Endothelial cell of umbilical vein (primary cell): Measurements from ENCODE around the gene SENP5. TPM values are rescaled to one million over a fixed set of nuclear protein-coding genes. Genes with fewer than 3 reads are reported as not detected.

Experiments
- BruUV-seq: library from RNA; stranded (reverse); fragments of 400-500 nt; replicated peaks from 2 replicates; lab custom pipeline; 2021; lab: Mats Ljungman, UMichigan
- CTCF ChIA-PET: fragments of 300-600, 350-600 bp; sonication (Branson Sonifier 250); formaldehyde crosslinking; loops from one replicate; lab custom pipeline; 2021; ENCODE audit warnings: antibody characterized with exemption, inconsistent platforms; lab: Charles Lee
- POLR2A ChIA-PET: fragments of 300-600, 350-600 bp; sonication (Branson Sonifier 250); formaldehyde crosslinking; loops from one replicate; lab custom pipeline; 2021; ENCODE audit warnings: antibody characterized with exemption, inconsistent platforms; lab: Charles Lee
- DNase-seq: peaks from one replicate; pipeline ENCODE4 v3.0.0-alpha.2; 2011; ENCODE audit warnings: low read depth, low spot score
- FAIRE-seq: peaks from 2 replicates; lab custom pipeline; 2011; peaks lifted over from hg19 to GRCh38; lab: Jason Lieb, UNC
- H2AFZ ChIP-seq: 2 replicates; pipeline ENCODE4 v1.6.0; 2012; ENCODE audit warnings: low read depth, low read length, control low read depth, inconsistent platforms
- H3K27ac ChIP-seq: 2 replicates; pipeline ENCODE4 v1.5.1; 2011; ENCODE audit warnings: low read depth, mild to moderate bottlenecking, control low read depth, low read length, moderate library complexity; ENCODE audit not compliant: insufficient read depth
- H3K27me3 ChIP-seq, 2 experiments: 2 replicates each; pipeline versions ENCODE4 v1.6.0 to v1.6.1; 2011; ENCODE audit warnings: low read length in 2 of 2, mixed read lengths in 1 of 2; ENCODE audit not compliant: control insufficient read depth in 2 of 2, insufficient read depth in 2 of 2
- H3K36me3 ChIP-seq, 2 experiments: 2 replicates in 1 of 2; 3 replicates in 1 of 2; pipeline ENCODE4 v1.5.1; 2011; ENCODE audit warnings: low read length in 2 of 2, mild to moderate bottlenecking in 1 of 2, moderate library complexity in 1 of 2; ENCODE audit not compliant: control insufficient read depth in 2 of 2, insufficient read depth in 2 of 2; ENCODE audit errors: extremely low read depth in 1 of 2
- H3K4me1 ChIP-seq: 3 replicates; pipeline ENCODE4 v1.5.1; 2011; ENCODE audit warnings: mild to moderate bottlenecking, low read length; ENCODE audit not compliant: control insufficient read depth, insufficient read depth; ENCODE audit errors: extremely low read depth
- H3K4me2 ChIP-seq: 2 replicates; pipeline ENCODE4 v1.6.1; 2011; ENCODE audit warnings: low read length, control low read depth, mixed read lengths; ENCODE audit not compliant: insufficient read depth
- H3K4me3 ChIP-seq, 3 experiments: fragments of 200-600 bp in 1 of 3; sonication (generic), shearing (Covaris generic) in 1 of 3; replicated peaks in 1 of 3; 2 replicates each; pipeline ENCODE4 v1.5.1; 2011 to 2016; ENCODE audit warnings: control low read depth in 3 of 3, low read length in 3 of 3, mild to moderate bottlenecking in 2 of 3, inconsistent platforms in 1 of 3, low read depth in 1 of 3, moderate library complexity in 1 of 3; ENCODE audit not compliant: insufficient read depth in 1 of 3
- H3K79me2 ChIP-seq: 2 replicates; pipeline ENCODE4 v1.6.0; 2012; ENCODE audit warnings: low read length, inconsistent platforms; ENCODE audit not compliant: control insufficient read depth, insufficient read depth
- H3K9ac ChIP-seq: replicated peaks from 2 replicates; pipeline ENCODE3; 2011; ENCODE audit warnings: low read length, control low read depth; ENCODE audit not compliant: insufficient read depth; ENCODE audit errors: extremely low read depth
- H3K9me1 ChIP-seq: replicated peaks from 3 replicates; pipeline ENCODE4 v1.6.0; 2011; ENCODE audit warnings: mild to moderate bottlenecking, low read length; ENCODE audit not compliant: control insufficient read depth, insufficient read depth; ENCODE audit errors: extremely low read depth
- H3K9me3 ChIP-seq: replicated peaks from 2 replicates; pipeline ENCODE4 v1.5.1; 2012; ENCODE audit warnings: low read length, inconsistent platforms; ENCODE audit not compliant: control insufficient read depth, insufficient read depth
- H4K20me1 ChIP-seq: replicated peaks from 2 replicates; pipeline ENCODE3; 2011; ENCODE audit warnings: mild to moderate bottlenecking, low read length; ENCODE audit not compliant: control insufficient read depth, insufficient read depth; ENCODE audit errors: extremely low read depth
- CTCF ChIP-seq, 2 donors: IDR thresholded peaks; 1 replicate in 1 of 2; 2 replicates in 1 of 2; pipeline ENCODE4 v1.5.1; 2011; ENCODE audit warnings: low read length in 2 of 2, mild to moderate bottlenecking in 2 of 2, moderate library complexity in 2 of 2, control low read depth in 1 of 2, inconsistent platforms in 1 of 2, low read depth in 1 of 2; ENCODE audit not compliant: insufficient read depth in 1 of 2; ENCODE audit errors: extremely low read depth in 1 of 2
- EZH2 ChIP-seq: IDR thresholded peaks from 2 replicates; pipeline ENCODE4 v1.6.1; 2012; ENCODE audit warnings: borderline replicate concordance, low read depth, mild to moderate bottlenecking, moderate library complexity, low read length, inconsistent platforms; ENCODE audit not compliant: severe bottlenecking
- FOS ChIP-seq: IDR thresholded peaks from 2 replicates; pipeline ENCODE4 v1.6.1; 2011; ENCODE audit warnings: mild to moderate bottlenecking, low read length, moderate library complexity, borderline replicate concordance; ENCODE audit not compliant: insufficient read depth
- GATA2 ChIP-seq: IDR thresholded peaks from 2 replicates; pipeline ENCODE4 v1.7.0; 2011; ENCODE audit warnings: low read depth, mild to moderate bottlenecking, moderate library complexity, mixed read lengths, low read length; ENCODE audit not compliant: insufficient read length, insufficient read depth
- JUN ChIP-seq: IDR thresholded peaks from 2 replicates; pipeline ENCODE4 v1.6.1; 2011; ENCODE audit warnings: borderline replicate concordance, low read depth; ENCODE audit not compliant: insufficient read length, insufficient read depth
- MAX ChIP-seq: IDR thresholded peaks from 2 replicates; pipeline ENCODE4 v1.6.1; 2011; ENCODE audit not compliant: insufficient read depth, insufficient read length
- MYC ChIP-seq: IDR thresholded peaks from one replicate; pipeline ENCODE4 v1.6.1; 2011; ENCODE audit warnings: mild to moderate bottlenecking, low read depth, low read length
- POLR2A ChIP-seq: IDR thresholded peaks from 2 replicates; pipeline ENCODE4 v1.6.1; 2012; ENCODE audit warnings: low read depth, mild to moderate bottlenecking, control low read depth, low read length
- POLR2AphosphoS5 ChIP-seq: IDR thresholded peaks from 2 replicates; pipeline ENCODE4 v1.6.1; 2012; ENCODE audit warnings: low read depth, mild to moderate bottlenecking, control low read depth, low read length, moderate library complexity; ENCODE audit not compliant: insufficient read depth
- dilution Hi-C: fragments of 300-500 bp; cut with MboI; formaldehyde crosslinking; loops from one replicate; pipeline ENCODE4 v1.15.0; 2019; ENCODE audit warnings: low sequenced_read_pairs; ENCODE audit not compliant: extremely low pct_ligation_motif_present
- intact Hi-C: fragments of 100-400 bp; cut with micrococcal nuclease; formaldehyde crosslinking; loops from one replicate; pipeline ENCODE4 v1.10.0; 2022
- polyA plus RNA-seq, 4 experiments: library from polyadenylated mRNA; depleted of rRNA in 3 of 4; stranded (reverse) in 3 of 4; unstranded in 1 of 4; fragments of >200 nt; gene quantifications; 2 replicates each; pipeline versions ENCODE4 v1.2.1 to v1.2.3, GENCODE V29; 2011 to 2012; ENCODE audit warnings: missing spikeins in 1 of 4
- total RNA-seq: library from RNA; stranded (reverse); gene quantifications from 2 replicates; pipeline ENCODE4 v1.2.3, GENCODE V29; 2021

SENP5 gene
- total and polyA plus RNA-seq, 2 donors (not counting 3 experiments of a cell fraction or from before 2014, with no cell fraction given), result 7.9 to 33.5 TPM

GRCh38 chr3:196936288-196936687, 68.6 kb downstream of the SENP5 start:
- POLR2A ChIA-PET, result no interaction called here

More at GRCh38 chr3:196936288-196936687, 68.6 kb downstream of the SENP5 start:
- no peak overlapping the region for H2AFZ ChIP-seq
- DNase-seq, result no peak
- H3K79me2 ChIP-seq, result peaks cover 29% of the 10 kb centered on the region
- H3K27me3 ChIP-seq, result no peaks in the 10 kb centered on the region
- H3K9me3 ChIP-seq, result no peaks in the 10 kb centered on the region
- H3K9ac ChIP-seq, result no peak overlapping the region
- BruUV-seq, result TSS peak; percentile 27
- peaks cover 6% of the 10 kb centered on the region for H3K4me1 ChIP-seq
- H3K36me3 ChIP-seq, result peaks cover 18 to 25% of the 10 kb centered on the region in 2 experiments
- no peak for FAIRE-seq
- intact Hi-C loops (no loop called here), dilution Hi-C loops (no loop called here)
- CTCF ChIA-PET, result no interaction called here
- H3K4me3 ChIP-seq, result no peak overlapping the region
- H4K20me1 ChIP-seq, result no peaks in the 10 kb centered on the region
- H3K9me1 ChIP-seq, result no peaks in the 10 kb centered on the region
- no peak overlapping the region for H3K27ac ChIP-seq
- no peak for TF ChIP-seq FOS
- TF ChIP-seq JUN, result no peak
- TF ChIP-seq POLR2A, result no peak
- no peak for TF ChIP-seq EZH2
- no peak for TF ChIP-seq POLR2AphosphoS5
- no peak for TF ChIP-seq MAX
- TF ChIP-seq MYC, result no peak
- TF ChIP-seq CTCF (IDR thresholded peaks at IDR 0.05; ENCODE audit: extremely low read depth in 1 of 2, insufficient read depth in 1 of 2, low read depth in 1 of 2, low read length in 2 of 2), result no peak
- TF ChIP-seq GATA2, result no peak
- no peak overlapping the region for H3K4me2 ChIP-seq
